Common myeloid progenitor, CD34-positive (primary cell): ENCODE results near the gene MNT.

ENCODE experiments used
- CTCF ChIA-PET: fragments of 350-600 bp; sonication (Branson Sonifier 250); formaldehyde crosslinking; loops from one replicate; lab custom pipeline; 2021; ENCODE audit warnings: antibody characterized with exemption; lab: Charles Lee
- POLR2A ChIA-PET: fragments of 350-600 bp; sonication (Branson Sonifier 250); formaldehyde crosslinking; loops from one replicate; lab custom pipeline; 2021; ENCODE audit warnings: antibody characterized with exemption; lab: Charles Lee
- DNase-seq, 3 donors: peaks; one replicate each; pipeline versions ENCODE4 v3.0.0 to v3.0.0-alpha.2; 2013
- H3K27ac ChIP-seq, 2 experiments: 1 replicate in 1 of 2; 2 replicates in 1 of 2; pipeline ENCODE4 v1.7.0; 2013; ENCODE audit warnings: inconsistent platforms in 2 of 2, low read length in 2 of 2, mild to moderate bottlenecking in 2 of 2, low read depth in 1 of 2, moderate library complexity in 1 of 2; ENCODE audit not compliant: severe bottlenecking in 2 of 2, insufficient read depth in 1 of 2, poor library complexity in 1 of 2
- H3K27me3 ChIP-seq, 5 experiments: replicated peaks in 2 of 5; 1 replicate in 3 of 5; 2 replicates in 2 of 5; pipeline versions ENCODE4 v1.6.1 to v1.7.0; 2013; ENCODE audit warnings: low read length in 4 of 5, mild to moderate bottlenecking in 2 of 5, moderate library complexity in 2 of 5, inconsistent platforms in 1 of 5; ENCODE audit not compliant: insufficient read depth in 5 of 5, control insufficient read depth in 4 of 5
- H3K36me3 ChIP-seq, 4 experiments: 1 replicate in 2 of 4; 2 replicates in 2 of 4; pipeline versions ENCODE4 v1.6.1 to v1.7.0; 2013; ENCODE audit warnings: low read length in 3 of 4, control low read depth in 1 of 4, mild to moderate bottlenecking in 1 of 4; ENCODE audit not compliant: control insufficient read depth in 4 of 4, insufficient read depth in 4 of 4
- H3K4me1 ChIP-seq, 4 experiments: 1 replicate in 3 of 4; 2 replicates in 1 of 4; pipeline versions ENCODE4 v1.6.1 to v1.7.1; 2013; ENCODE audit warnings: low read length in 3 of 4, mild to moderate bottlenecking in 3 of 4, control low read depth in 1 of 4, inconsistent platforms in 1 of 4, moderate library complexity in 1 of 4; ENCODE audit not compliant: control insufficient read depth in 4 of 4, insufficient read depth in 4 of 4; ENCODE audit errors: control extremely low read depth in 1 of 4
- H3K4me3 ChIP-seq, 7 experiments: 1 replicate in 4 of 7; 2 replicates in 3 of 7; pipeline versions ENCODE4 v1.5.1 to v1.7.0; 2013; ENCODE audit warnings: mild to moderate bottlenecking in 7 of 7, low read length in 6 of 7, moderate library complexity in 6 of 7, inconsistent platforms in 2 of 7, low read depth in 2 of 7, control low read depth in 1 of 7; ENCODE audit not compliant: insufficient read depth in 4 of 7, control insufficient read depth in 1 of 7; ENCODE audit errors: extremely low read depth in 1 of 7
- H3K9me3 ChIP-seq, 5 experiments: 1 replicate in 4 of 5; 2 replicates in 1 of 5; pipeline versions ENCODE4 v1.6.1 to v1.7.1; 2013; ENCODE audit warnings: low read length in 4 of 5, mild to moderate bottlenecking in 2 of 5, inconsistent platforms in 1 of 5, low read depth in 1 of 5, moderate library complexity in 1 of 5; ENCODE audit not compliant: control insufficient read depth in 4 of 5, insufficient read depth in 2 of 5; ENCODE audit errors: control extremely low read depth in 1 of 5
- WGBS: methylation state at CpG from one replicate; pipeline ENCODE4 v1.1.5; 2013; ENCODE audit not compliant: insufficient coverage; 5-methylcytosine and 5-hydroxymethylcytosine counted together

MNT gene

GRCh38 chr17:2402544-2402943 lies 1.7 kb upstream of the MNT start:
- ChIA-PET POLR2A (interaction anchor here (2.1 kb wide), 1 partner anchor 10 kb away, joined by 21 read pairs; no protein-coding TSS in a partner anchor), CTCF (interaction anchor here (1.1 to 4.7 kb wide), 4 partner anchors 11 to 34 kb away, joined by 3 to 49 read pairs (median 12); no protein-coding TSS in a partner anchor)
- peak in 2 of 3 donors; percentile 34 to 38 for DNase-seq
- 16% methylated on average over 13 of the region's 15 CpGs for WGBS
- Histone ChIP-seq H3K27me3 (no peaks in the 10 kb centered on the region), H3K9me3 (no peaks in the 10 kb centered on the region), H3K4me3 (peak overlapping the region; percentile 22 to 98 (median 70)), H3K27ac (peak overlapping the region in 1 of 2 experiments; percentile 83), H3K4me1 (peaks cover 8 to 37% (median 29%) of the 10 kb centered on the region in 4 experiments), H3K36me3 (peaks cover 0 to 8% (median 2%) of the 10 kb centered on the region in 4 experiments)

- no peaks in the 10 kb centered on the region for H3K27me3 ChIP-seq
- CTCF ChIA-PET = interaction anchor here (0.9 to 4.7 kb wide), 5 partner anchors 9 to 25 kb away, joined by 3 to 49 read pairs (median 7); no protein-coding TSS in a partner anchor
- POLR2A ChIA-PET = interaction anchor here (0.5 to 2.1 kb wide), 6 partner anchors 9 to 355 kb away, joined by 3 to 21 read pairs (median 3); no protein-coding TSS in a partner anchor
- under 1% methylated on average over 51 of the region's 72 CpGs for WGBS
- no peaks in the 10 kb centered on the region for H3K9me3 ChIP-seq
- peak overlapping the region; percentile 69 to 98 (median 94) for H3K4me3 ChIP-seq
- peaks cover 0 to 4% (median 0%) of the 10 kb centered on the region in 4 experiments for H3K36me3 ChIP-seq
- DNase-seq = peak; percentile 99 to 100 (median 100)
- H3K27ac ChIP-seq = peak overlapping the region; percentile 92 to 96
- H3K4me1 ChIP-seq = peaks cover 8 to 46% (median 39%) of the 10 kb centered on the region in 4 experiments
Observed at GRCh38 chr17:2401426-2402221, 764 bp upstream of the MNT start.

- peak overlapping the region; percentile 72 to 98 (median 94) for H3K4me3 ChIP-seq
- H3K4me1 ChIP-seq = peaks cover 11 to 58% (median 50%) of the 10 kb centered on the region in 4 experiments
- WGBS = 0% methylated on average over 35 of the region's 43 CpGs
- DNase-seq = peak in 2 of 3 donors; percentile 43 to 60
- H3K27me3 ChIP-seq = no peaks in the 10 kb centered on the region
- H3K27ac ChIP-seq = peak overlapping the region; percentile 88 to 96
- no peaks in the 10 kb centered on the region for H3K36me3 ChIP-seq
- CTCF ChIA-PET = interaction anchor here (1.1 to 1.7 kb wide), 3 partner anchors 15 to 18 kb away, joined by 4 to 9 read pairs (median 4); no protein-coding TSS in a partner anchor
- no peaks in the 10 kb centered on the region for H3K9me3 ChIP-seq
- POLR2A ChIA-PET = interaction anchor here (0.8 to 2.1 kb wide), 3 partner anchors 8 to 193 kb away, joined by 3 to 21 read pairs (median 3); partner anchors contain the start of gene PAFAH1B1
Observed at GRCh38 chr17:2400474-2400866, 390 bp downstream of the MNT start.

GRCh38 chr17:2399572-2400473 lies 1.0 kb downstream of the MNT start:
- ChIA-PET CTCF (interaction anchor here (0.9 to 1.7 kb wide), 4 partner anchors 15 to 683 kb away, joined by 3 to 9 read pairs (median 4); no protein-coding TSS in a partner anchor), POLR2A (interaction anchor here (0.6 to 1.1 kb wide), 6 partner anchors 10 to 260 kb away, joined by 3 to 5 read pairs (median 3); partner anchors contain the start of gene PAFAH1B1)
- WGBS = 0% methylated on average over 59 of the region's 82 CpGs
- Histone ChIP-seq H3K9me3 (no peaks in the 10 kb centered on the region), H3K27me3 (no peaks in the 10 kb centered on the region), H3K4me1 (peaks cover 11 to 64% (median 55%) of the 10 kb centered on the region in 4 experiments), H3K36me3 (no peaks in the 10 kb centered on the region), H3K4me3 (peak overlapping the region; percentile 72 to 98 (median 94)), H3K27ac (peak overlapping the region; percentile 88 to 96)
- DNase-seq = peak; percentile 93 to 97 (median 97)

- H3K36me3 ChIP-seq = peaks cover 0 to 4% (median 0%) of the 10 kb centered on the region in 4 experiments
- no peaks in the 10 kb centered on the region for H3K27me3 ChIP-seq
- peak overlapping the region; percentile 88 to 96 for H3K27ac ChIP-seq
- CTCF ChIA-PET = interaction anchor here (0.9 to 1.7 kb wide), 6 partner anchors 14 to 682 kb away, joined by 3 to 9 read pairs (median 4); no protein-coding TSS in a partner anchor
- POLR2A ChIA-PET = interaction anchor here (0.6 to 1.1 kb wide), 4 partner anchors 9 to 17 kb away, joined by 3 read pairs; no protein-coding TSS in a partner anchor
- no peaks in the 10 kb centered on the region for H3K9me3 ChIP-seq
- WGBS = 19% methylated on average over 31 of the region's 55 CpGs
- peak; percentile 66 to 86 (median 83) for DNase-seq
- peaks cover 11 to 73% (median 62%) of the 10 kb centered on the region in 4 experiments for H3K4me1 ChIP-seq
- H3K4me3 ChIP-seq = peak overlapping the region; percentile 46 to 98 (median 94)
Observed at GRCh38 chr17:2398655-2399571, 1.9 kb downstream of the MNT start.
